A549 (cell line): Measurements from ENCODE around the gene LSG1.

Source experiments
- MAFK ChIP-seq: fragments of 450-650 bp; IDR thresholded peaks from 2 replicates; pipeline ENCODE4 v1.6.1; 2014; ENCODE audit not compliant: partially characterized antibody
- POLR2A ChIP-seq: IDR thresholded peaks from 2 replicates; pipeline ENCODE4 v1.6.1; 2012; ENCODE audit warnings: mild to moderate bottlenecking, low read length
- ZC3H11A ChIP-seq: fragments of 450-650 bp; IDR thresholded peaks from 2 replicates; pipeline ENCODE4 v1.6.1; 2014; ENCODE audit warnings: antibody characterized with exemption, mild to moderate bottlenecking
- ZFP36 ChIP-seq: fragments of 450-650 bp; IDR thresholded peaks from 2 replicates; pipeline ENCODE4 v1.6.1; 2014; ENCODE audit warnings: borderline replicate concordance; ENCODE audit not compliant: partially characterized antibody
- TF ChIP-seq, protein P1 (sequence below): fragments of >200 bp; sonication (Bioruptor Twin); formaldehyde crosslinking; IDR thresholded peaks from 3 replicates; pipeline ENCODE4 v1.5.1; 2016
- TF ChIP-seq, protein P2 (sequence below): IDR thresholded peaks from 2 replicates; pipeline ENCODE4 v1.6.1; 2012

DNA sequence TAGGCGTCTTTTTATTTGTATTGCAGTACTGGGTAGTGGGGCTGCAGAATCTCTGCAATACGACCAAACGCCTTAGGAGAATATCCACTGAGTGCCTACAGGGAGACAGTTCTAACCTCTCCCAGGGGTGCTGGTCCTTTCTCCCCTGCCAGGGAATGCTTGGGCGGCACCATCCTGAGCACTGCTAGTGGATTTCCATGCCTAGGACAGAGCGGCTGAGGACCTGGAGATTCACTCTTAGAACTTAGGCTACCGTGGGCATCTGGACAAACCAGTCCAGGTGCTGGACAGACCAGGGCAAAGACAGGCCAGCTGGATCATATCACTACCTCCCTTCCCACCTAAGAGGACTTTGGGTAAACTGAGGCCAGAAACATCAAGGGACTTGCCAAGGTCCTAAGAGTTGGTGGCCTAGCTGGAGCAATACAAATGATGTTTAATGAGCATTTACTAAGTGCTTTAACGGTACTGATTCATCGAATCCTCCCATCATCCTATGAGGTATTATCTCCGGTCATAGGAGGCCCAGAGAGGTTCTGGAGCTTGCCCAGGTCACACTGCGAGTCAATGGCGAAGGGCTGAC, 39.7 kb downstream of the LSG1 start:
- TF ChIP-seq POLR2A (no peak), ZFP36 (no peak), MAFK (no peak), ZC3H11A (no peak)
- TF ChIP-seq, protein P1, sequence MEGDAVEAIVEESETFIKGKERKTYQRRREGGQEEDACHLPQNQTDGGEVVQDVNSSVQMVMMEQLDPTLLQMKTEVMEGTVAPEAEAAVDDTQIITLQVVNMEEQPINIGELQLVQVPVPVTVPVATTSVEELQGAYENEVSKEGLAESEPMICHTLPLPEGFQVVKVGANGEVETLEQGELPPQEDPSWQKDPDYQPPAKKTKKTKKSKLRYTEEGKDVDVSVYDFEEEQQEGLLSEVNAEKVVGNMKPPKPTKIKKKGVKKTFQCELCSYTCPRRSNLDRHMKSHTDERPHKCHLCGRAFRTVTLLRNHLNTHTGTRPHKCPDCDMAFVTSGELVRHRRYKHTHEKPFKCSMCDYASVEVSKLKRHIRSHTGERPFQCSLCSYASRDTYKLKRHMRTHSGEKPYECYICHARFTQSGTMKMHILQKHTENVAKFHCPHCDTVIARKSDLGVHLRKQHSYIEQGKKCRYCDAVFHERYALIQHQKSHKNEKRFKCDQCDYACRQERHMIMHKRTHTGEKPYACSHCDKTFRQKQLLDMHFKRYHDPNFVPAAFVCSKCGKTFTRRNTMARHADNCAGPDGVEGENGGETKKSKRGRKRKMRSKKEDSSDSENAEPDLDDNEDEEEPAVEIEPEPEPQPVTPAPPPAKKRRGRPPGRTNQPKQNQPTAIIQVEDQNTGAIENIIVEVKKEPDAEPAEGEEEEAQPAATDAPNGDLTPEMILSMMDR = no peak
- TF ChIP-seq, protein P2, sequence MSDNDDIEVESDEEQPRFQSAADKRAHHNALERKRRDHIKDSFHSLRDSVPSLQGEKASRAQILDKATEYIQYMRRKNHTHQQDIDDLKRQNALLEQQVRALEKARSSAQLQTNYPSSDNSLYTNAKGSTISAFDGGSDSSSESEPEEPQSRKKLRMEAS = 0 out of 2 replicates have a peak, but pooled peaks have one; percentile 44
